ENCODE data around the gene LMTK3. TPM values are rescaled to one million over a fixed set of nuclear protein-coding genes. Genes with fewer than 3 reads are reported as not detected.

LMTK3 gene
- total and polyA plus RNA-seq, 2 of the 13 experiments (the other 11 are each of a cell fraction or from before 2014, with no cell fraction given), result 0.18 to 0.29 TPM

DNA sequence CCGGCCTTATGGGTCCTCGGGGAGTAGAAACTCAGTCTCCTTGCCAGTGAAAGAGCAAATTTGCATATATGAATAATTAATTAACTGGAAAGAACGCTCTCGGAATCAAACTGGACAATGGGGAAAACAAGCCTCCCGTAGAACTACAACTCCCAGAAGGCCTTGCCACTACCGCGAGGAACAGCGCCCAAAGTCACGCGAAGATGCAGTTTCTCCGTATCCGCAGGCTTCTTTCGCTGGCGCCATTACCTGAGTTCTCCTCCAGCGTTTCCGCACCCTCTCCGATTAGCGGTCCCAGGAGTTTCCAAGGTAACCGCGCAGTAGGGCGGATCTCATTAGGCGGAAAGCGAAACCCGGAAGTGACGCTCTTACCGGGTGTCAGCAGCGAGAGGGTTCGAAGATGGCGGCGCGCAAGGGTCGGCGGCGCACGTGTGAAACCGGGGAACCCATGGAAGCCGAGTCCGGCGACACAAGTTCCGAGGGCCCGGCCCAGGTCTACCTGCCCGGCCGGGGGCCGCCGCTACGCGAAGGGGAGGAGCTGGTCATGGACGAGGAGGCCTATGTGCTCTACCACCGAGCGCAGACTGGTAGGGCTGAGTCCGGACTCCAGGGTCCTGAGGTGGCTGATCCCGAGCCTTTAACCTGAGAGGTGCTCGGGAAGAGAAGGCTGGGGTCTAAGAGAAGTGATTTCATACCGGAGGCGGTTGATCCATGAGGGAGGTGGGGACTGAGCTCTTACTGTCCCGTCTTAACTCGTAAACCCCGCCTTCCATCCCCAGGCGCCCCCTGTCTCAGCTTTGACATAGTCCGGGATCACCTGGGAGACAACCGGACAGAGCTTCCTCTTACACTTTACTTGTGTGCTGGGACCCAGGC, 65.8 kb downstream of the LMTK3 start, which contains the start of gene GRWD1 (continued):
- TF ChIP-seq RFXANK (CRISPR knock-in tag; IDR thresholded peaks at IDR 0.05), result no peak
- TF ChIP-seq, protein P1, sequence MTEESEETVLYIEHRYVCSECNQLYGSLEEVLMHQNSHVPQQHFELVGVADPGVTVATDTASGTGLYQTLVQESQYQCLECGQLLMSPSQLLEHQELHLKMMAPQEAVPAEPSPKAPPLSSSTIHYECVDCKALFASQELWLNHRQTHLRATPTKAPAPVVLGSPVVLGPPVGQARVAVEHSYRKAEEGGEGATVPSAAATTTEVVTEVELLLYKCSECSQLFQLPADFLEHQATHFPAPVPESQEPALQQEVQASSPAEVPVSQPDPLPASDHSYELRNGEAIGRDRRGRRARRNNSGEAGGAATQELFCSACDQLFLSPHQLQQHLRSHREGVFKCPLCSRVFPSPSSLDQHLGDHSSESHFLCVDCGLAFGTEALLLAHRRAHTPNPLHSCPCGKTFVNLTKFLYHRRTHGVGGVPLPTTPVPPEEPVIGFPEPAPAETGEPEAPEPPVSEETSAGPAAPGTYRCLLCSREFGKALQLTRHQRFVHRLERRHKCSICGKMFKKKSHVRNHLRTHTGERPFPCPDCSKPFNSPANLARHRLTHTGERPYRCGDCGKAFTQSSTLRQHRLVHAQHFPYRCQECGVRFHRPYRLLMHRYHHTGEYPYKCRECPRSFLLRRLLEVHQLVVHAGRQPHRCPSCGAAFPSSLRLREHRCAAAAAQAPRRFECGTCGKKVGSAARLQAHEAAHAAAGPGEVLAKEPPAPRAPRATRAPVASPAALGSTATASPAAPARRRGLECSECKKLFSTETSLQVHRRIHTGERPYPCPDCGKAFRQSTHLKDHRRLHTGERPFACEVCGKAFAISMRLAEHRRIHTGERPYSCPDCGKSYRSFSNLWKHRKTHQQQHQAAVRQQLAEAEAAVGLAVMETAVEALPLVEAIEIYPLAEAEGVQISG (CRISPR knock-in tag; IDR thresholded peaks at IDR 0.05), result peak; percentile 91
- peak; percentile 40; the same call in 1 of the 2 replicates for TF ChIP-seq ZKSCAN8 (CRISPR knock-in tag; IDR thresholded peaks at IDR 0.05; ENCODE audit: borderline replicate concordance)
- peak; percentile 95 for TF ChIP-seq CHD2 (IDR thresholded peaks at IDR 0.05; ENCODE audit: low read depth, low read length)
- 0 out of 2 replicates have a peak, but pooled peaks have one; percentile 54 for TF ChIP-seq SNAPC2 (CRISPR knock-in tag; IDR thresholded peaks at IDR 0.05)
- no peak for TF ChIP-seq ZNF564 (CRISPR knock-in tag; IDR thresholded peaks at IDR 0.05)
- no peak for TF ChIP-seq XRCC5 (optimal IDR thresholded peaks at IDR 0.05; ENCODE audit: low read length)
- TF ChIP-seq ERF (CRISPR knock-in tag; IDR thresholded peaks at IDR 0.05), result peak; percentile 41; the same call in 1 of the 2 replicates
- TF ChIP-seq ZNF619 (CRISPR knock-in tag; IDR thresholded peaks at IDR 0.05), result peak; percentile 58; the same call in 1 of the 2 replicates
- TF ChIP-seq KLF16 (CRISPR knock-in tag; IDR thresholded peaks at IDR 0.05), result peak in 1 of 2 experiments; percentile 68; a peak in 1 of 4 replicates
- no peak for TF ChIP-seq MAZ (IDR thresholded peaks at IDR 0.05; ENCODE audit: borderline replicate concordance, low read depth, low read length)
- peak; percentile 65; the same call in 1 of the 2 replicates for TF ChIP-seq MAZ (CRISPR knock-in tag; IDR thresholded peaks at IDR 0.05; ENCODE audit: low read depth)
- peak; percentile 40; the same call in 1 of the 2 replicates for TF ChIP-seq ZNF441 (CRISPR knock-in tag; IDR thresholded peaks at IDR 0.05; ENCODE audit: borderline replicate concordance)
- no peak for TF ChIP-seq EZH2 (conservative IDR thresholded peaks at IDR 0.05; ENCODE audit: low read depth, low read length)
- peak; percentile 66; the same call in 1 of the 2 replicates for TF ChIP-seq ZNF747 (CRISPR knock-in tag; IDR thresholded peaks at IDR 0.05; ENCODE audit: borderline replicate concordance)
- TF ChIP-seq ZNF550 (CRISPR knock-in tag; IDR thresholded peaks at IDR 0.05; ENCODE audit: borderline replicate concordance), result peak; percentile 76; the same call in 1 of the 2 replicates
- peak; percentile 95 for TF ChIP-seq KAT8 (CRISPR knock-in tag; IDR thresholded peaks at IDR 0.05)
- no peak for TF ChIP-seq ZNF3 (CRISPR knock-in tag; IDR thresholded peaks at IDR 0.05)
- TF ChIP-seq MTF2 (CRISPR knock-in tag; IDR thresholded peaks at IDR 0.05; ENCODE audit: borderline replicate concordance), result no peak
- TF ChIP-seq ZMYM2 (CRISPR knock-in tag; IDR thresholded peaks at IDR 0.05), result no peak
- no peak for TF ChIP-seq RARA (CRISPR knock-in tag; IDR thresholded peaks at IDR 0.05)
- TF ChIP-seq ZNF891 (CRISPR knock-in tag; IDR thresholded peaks at IDR 0.05), result peak; percentile 86
- peak; percentile 83; the same call in 1 of the 2 replicates for TF ChIP-seq NR2C2 (CRISPR knock-in tag; IDR thresholded peaks at IDR 0.05; ENCODE audit: borderline replicate concordance)
- 0 out of 2 replicates have a peak, but pooled peaks have one; percentile 70 for TF ChIP-seq MEIS2 (CRISPR knock-in tag; IDR thresholded peaks at IDR 0.05)
- TF ChIP-seq, protein P2, sequence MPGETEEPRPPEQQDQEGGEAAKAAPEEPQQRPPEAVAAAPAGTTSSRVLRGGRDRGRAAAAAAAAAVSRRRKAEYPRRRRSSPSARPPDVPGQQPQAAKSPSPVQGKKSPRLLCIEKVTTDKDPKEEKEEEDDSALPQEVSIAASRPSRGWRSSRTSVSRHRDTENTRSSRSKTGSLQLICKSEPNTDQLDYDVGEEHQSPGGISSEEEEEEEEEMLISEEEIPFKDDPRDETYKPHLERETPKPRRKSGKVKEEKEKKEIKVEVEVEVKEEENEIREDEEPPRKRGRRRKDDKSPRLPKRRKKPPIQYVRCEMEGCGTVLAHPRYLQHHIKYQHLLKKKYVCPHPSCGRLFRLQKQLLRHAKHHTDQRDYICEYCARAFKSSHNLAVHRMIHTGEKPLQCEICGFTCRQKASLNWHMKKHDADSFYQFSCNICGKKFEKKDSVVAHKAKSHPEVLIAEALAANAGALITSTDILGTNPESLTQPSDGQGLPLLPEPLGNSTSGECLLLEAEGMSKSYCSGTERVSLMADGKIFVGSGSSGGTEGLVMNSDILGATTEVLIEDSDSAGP (CRISPR knock-in tag; IDR thresholded peaks at IDR 0.05; ENCODE audit: borderline replicate concordance), result peak; percentile 84; the same call in 1 of the 2 replicates
- TF ChIP-seq ZNF335 (CRISPR knock-in tag; IDR thresholded peaks at IDR 0.05), result 0 out of 2 replicates have a peak, but pooled peaks have one; percentile 54
- TF ChIP-seq IRF2 (CRISPR knock-in tag; IDR thresholded peaks at IDR 0.05), result peak; percentile 79

All from HepG2 (cell line).